MCF 10A (cell line): ENCODE data around the gene CCDC122. TPM values are rescaled to one million over a fixed set of nuclear protein-coding genes. Genes with fewer than 3 reads are reported as not detected.

ENCODE experiments used
- BruUV-seq: library from RNA; stranded (reverse); fragments of 400-500 nt; replicated peaks from 2 replicates; lab custom pipeline; 2021; lab: Mats Ljungman, UMichigan
- CTCF ChIA-PET: fragments of 300-600 bp; sonication (Branson Sonifier 250); formaldehyde crosslinking; extraction: SDS; loops from one replicate; lab custom pipeline; 2021; ENCODE audit warnings: antibody characterized with exemption, inconsistent platforms; lab: Yijun Ruan, JAX
- POLR2A ChIA-PET: fragments of 300-600, 350-650 bp; sonication (Branson Sonifier 250); formaldehyde crosslinking; extraction: SDS; loops from one replicate; lab custom pipeline; 2020; ENCODE audit warnings: antibody characterized with exemption, inconsistent platforms; lab: Yijun Ruan, JAX
- DNase-seq: peaks from one replicate; pipeline ENCODE4 v3.0.0-alpha.2; 2018; ENCODE audit not compliant: unreplicated experiment
- H3K27ac Mint-ChIP-seq: one replicate; pipeline ENCODE4 v1.8.0; 2022; ENCODE audit warnings: mild to moderate bottlenecking, low read depth, mixed read lengths; ENCODE audit not compliant: unreplicated experiment
- H3K27me3 Mint-ChIP-seq: one replicate; pipeline ENCODE4 v1.8.0; 2022; ENCODE audit warnings: mixed read lengths; ENCODE audit not compliant: insufficient read depth, unreplicated experiment
- H3K36me3 Mint-ChIP-seq: one replicate; pipeline ENCODE4 v1.8.0; 2022; ENCODE audit warnings: mild to moderate bottlenecking, moderate library complexity, mixed read lengths; ENCODE audit not compliant: insufficient read depth, unreplicated experiment
- H3K4me1 Mint-ChIP-seq: one replicate; pipeline ENCODE4 v1.8.0; 2022; ENCODE audit warnings: mixed read lengths; ENCODE audit not compliant: insufficient read depth, unreplicated experiment
- H3K4me3 Mint-ChIP-seq: one replicate; pipeline ENCODE4 v1.8.0; 2022; ENCODE audit warnings: mild to moderate bottlenecking, moderate library complexity, mixed read lengths; ENCODE audit not compliant: unreplicated experiment
- H3K9me3 Mint-ChIP-seq: one replicate; pipeline ENCODE4 v1.8.0; 2022; ENCODE audit warnings: mixed read lengths; ENCODE audit not compliant: unreplicated experiment
- CTCF ChIP-seq: fragments of 200-600 bp; IDR thresholded peaks from one replicate; pipeline ENCODE4 v1.8.0; 2022; ENCODE audit warnings: antibody characterized with exemption, mild to moderate bottlenecking; ENCODE audit not compliant: unreplicated experiment
- intact Hi-C: fragments of 100-400 bp; cut with micrococcal nuclease; formaldehyde crosslinking; loops from 2 replicates; pipeline ENCODE4 v1.14.1; 2022
- total RNA-seq: library from RNA; stranded (reverse); gene quantifications from 2 replicates; pipeline ENCODE4 v1.2.3, GENCODE V29; 2022

Gene CCDC122
- total RNA-seq, 1 experiment from 2014 or later: 16.3 TPM

- Mint-ChIP-seq H3K9me3 (no peaks in the 10 kb centered on the region), H3K27ac (no peak overlapping the region), H3K27me3 (no peaks in the 10 kb centered on the region), H3K36me3 (peaks cover 20% of the 10 kb centered on the region), H3K4me1 (peaks cover 11% of the 10 kb centered on the region), H3K4me3 (no peak overlapping the region)
- no TSS peak for BruUV-seq
- ChIA-PET CTCF (interaction anchor here (0.9 to 1.3 kb wide), 2 partner anchors 10 kb away, joined by 3 read pairs; no protein-coding TSS in a partner anchor), POLR2A (no interaction called here)
- TF ChIP-seq CTCF: no peak
- intact Hi-C loops: no loop called here
- no peak for DNase-seq
Measured at GRCh38 chr13:43883631-43884030, 4.1 kb upstream of the CCDC122 start.

- no peak for DNase-seq
- Mint-ChIP-seq H3K36me3 (peaks cover 20% of the 10 kb centered on the region), H3K9me3 (no peaks in the 10 kb centered on the region), H3K27me3 (no peaks in the 10 kb centered on the region), H3K4me3 (no peak overlapping the region), H3K27ac (no peak overlapping the region), H3K4me1 (peaks cover 23% of the 10 kb centered on the region)
- no TSS peak for BruUV-seq
- POLR2A ChIA-PET: interaction anchor here (0.6 to 0.7 kb wide), 5 partner anchors 10 to 1536 kb away, joined by 3 to 6 read pairs (median 4); no protein-coding TSS in a partner anchor
- no peak for TF ChIP-seq CTCF
- intact Hi-C loops: no loop called here
- CTCF ChIA-PET: interaction anchor here (0.7 to 1.3 kb wide), 5 partner anchors 8 to 599 kb away, joined by 3 to 8 read pairs (median 4); no protein-coding TSS in a partner anchor
Measured at GRCh38 chr13:43881580-43881979, 2.0 kb upstream of the CCDC122 start.

GRCh38 chr13:43880926-43881325 lies 1.4 kb upstream of the CCDC122 start:
- intact Hi-C loops: no loop called here
- CTCF ChIA-PET: interaction anchor here (1.0 kb wide), 1 partner anchor 24 kb away, joined by 4 read pairs; no protein-coding TSS in a partner anchor
- Mint-ChIP-seq H3K4me3 (peak overlapping the region; percentile 93), H3K27me3 (no peaks in the 10 kb centered on the region), H3K9me3 (no peaks in the 10 kb centered on the region), H3K27ac (peak overlapping the region; percentile 98), H3K4me1 (peaks cover 23% of the 10 kb centered on the region), H3K36me3 (peaks cover 20% of the 10 kb centered on the region)
- TF ChIP-seq CTCF: no peak
- no TSS peak for BruUV-seq
- no peak for DNase-seq
- POLR2A ChIA-PET: interaction anchor here (0.5 to 0.9 kb wide), 5 partner anchors 260 to 1046 kb away, joined by 3 to 4 read pairs (median 3); no protein-coding TSS in a partner anchor

GRCh38 chr13:43880214-43880855 lies 795 bp upstream of the CCDC122 start:
- H3K27ac Mint-ChIP-seq: peak overlapping the region; percentile 98
- peaks cover 23% of the 10 kb centered on the region for H3K4me1 Mint-ChIP-seq
- intact Hi-C loops: no loop called here
- DNase-seq: no peak
- H3K27me3 Mint-ChIP-seq: no peaks in the 10 kb centered on the region
- H3K36me3 Mint-ChIP-seq: peaks cover 20% of the 10 kb centered on the region
- H3K9me3 Mint-ChIP-seq: no peaks in the 10 kb centered on the region
- ChIA-PET POLR2A (interaction anchor here (0.6 to 1.3 kb wide), 4 partner anchors 7 to 1553 kb away, joined by 3 to 5 read pairs (median 3); no protein-coding TSS in a partner anchor), CTCF (no interaction called here)
- H3K4me3 Mint-ChIP-seq: peak overlapping the region; percentile 93
- BruUV-seq: no TSS peak
- TF ChIP-seq CTCF: no peak
